ENCODE results near the gene IQSEC1. TPM values are rescaled to one million over a fixed set of nuclear protein-coding genes. Genes with fewer than 3 reads are reported as not detected.

IQSEC1 gene
- polyA plus RNA-seq, 1 donor (not counting 4 experiments of a cell fraction or from before 2014, with no cell fraction given): 2.8 TPM

- dilution Hi-C loops (cut with MboI; ENCODE audit: extremely low pct_ligation_motif_present, low sequenced_read_pairs): no loop called here
- no peaks in the 10 kb centered on the region for H3K36me3 ChIP-seq (ENCODE audit: control insufficient read depth in 2 of 2, extremely low read depth in 1 of 2, insufficient read depth in 2 of 2, low read length in 2 of 2)
- H3K27me3 ChIP-seq (ENCODE audit: control insufficient read depth, extremely low read depth, insufficient read depth, low read length): peaks cover 18% of the 10 kb centered on the region
- H3K4me1 ChIP-seq (ENCODE audit: control insufficient read depth, extremely low read depth, insufficient read depth, low read length): no peaks in the 10 kb centered on the region
- TF ChIP-seq CTCF (optimal IDR thresholded peaks at IDR 0.05 in 1 of 3, IDR thresholded peaks at IDR 0.05 in 1 of 3, conservative IDR thresholded peaks at IDR 0.05 in 1 of 3; ENCODE audit: extremely low read depth in 1 of 3, insufficient read depth in 2 of 3, low read length in 3 of 3) (no peak), EZH2 (IDR thresholded peaks at IDR 0.05; ENCODE audit: low read length) (no peak)
- no peak overlapping the region for H2AFZ ChIP-seq (ENCODE audit: control insufficient read depth, low read length)
- H3K9me3 ChIP-seq (ENCODE audit: control insufficient read depth, low read depth, low read length): no peaks in the 10 kb centered on the region
- no peaks in the 10 kb centered on the region for H4K20me1 ChIP-seq (ENCODE audit: control insufficient read depth, extremely low read depth, insufficient read depth, low read length)
- no peaks in the 10 kb centered on the region for H3K9me1 ChIP-seq (ENCODE audit: control insufficient read depth, extremely low read depth, insufficient read depth, low read length)
- H3K27ac ChIP-seq (ENCODE audit: control insufficient read depth, insufficient read depth, low read length): no peak overlapping the region
- no peak for FAIRE-seq
- H3K9ac ChIP-seq (ENCODE audit: control insufficient read depth, extremely low read depth, insufficient read depth, low read length): no peak overlapping the region
- no peak overlapping the region for H3K4me2 ChIP-seq (ENCODE audit: control insufficient read depth, extremely low read depth, insufficient read depth, low read depth, low read length)
- H3K79me2 ChIP-seq (ENCODE audit: control insufficient read depth, insufficient read depth, low read length): no peaks in the 10 kb centered on the region
- H3K4me3 ChIP-seq (ENCODE audit: control insufficient read depth in 2 of 3, extremely low read depth in 1 of 3, insufficient read depth in 2 of 3, low read depth in 1 of 3, low read length in 3 of 3): no peak overlapping the region
- no peak for DNase-seq (ENCODE audit: low read depth, low spot score)
Measured at GRCh38 chr3:13115576-13115910, 42.3 kb upstream of the IQSEC1 start.

- Histone ChIP-seq H3K27ac (ENCODE audit: control insufficient read depth, insufficient read depth, low read length) (no peak overlapping the region), H3K36me3 (ENCODE audit: control insufficient read depth in 2 of 2, extremely low read depth in 1 of 2, insufficient read depth in 2 of 2, low read length in 2 of 2) (no peaks in the 10 kb centered on the region), H4K20me1 (ENCODE audit: control insufficient read depth, extremely low read depth, insufficient read depth, low read length) (no peaks in the 10 kb centered on the region), H3K27me3 (ENCODE audit: control insufficient read depth, extremely low read depth, insufficient read depth, low read length) (peaks cover 13% of the 10 kb centered on the region), H2AFZ (ENCODE audit: control insufficient read depth, low read length) (no peak overlapping the region), H3K4me2 (ENCODE audit: control insufficient read depth, extremely low read depth, insufficient read depth, low read depth, low read length) (no peak overlapping the region), H3K9me1 (ENCODE audit: control insufficient read depth, extremely low read depth, insufficient read depth, low read length) (no peaks in the 10 kb centered on the region), H3K9me3 (ENCODE audit: control insufficient read depth, low read depth, low read length) (no peaks in the 10 kb centered on the region), H3K4me1 (ENCODE audit: control insufficient read depth, extremely low read depth, insufficient read depth, low read length) (no peaks in the 10 kb centered on the region), H3K4me3 (ENCODE audit: control insufficient read depth in 2 of 3, extremely low read depth in 1 of 3, insufficient read depth in 2 of 3, low read depth in 1 of 3, low read length in 3 of 3) (no peak overlapping the region), H3K9ac (ENCODE audit: control insufficient read depth, extremely low read depth, insufficient read depth, low read length) (no peak overlapping the region), H3K79me2 (ENCODE audit: control insufficient read depth, insufficient read depth, low read length) (no peaks in the 10 kb centered on the region)
- FAIRE-seq (no peak), DNase-seq (ENCODE audit: low read depth, low spot score) (no peak)
- dilution Hi-C loops (cut with MboI; ENCODE audit: extremely low pct_ligation_motif_present, low sequenced_read_pairs): no loop called here
- no peak for TF ChIP-seq CTCF (optimal IDR thresholded peaks at IDR 0.05 in 1 of 3, IDR thresholded peaks at IDR 0.05 in 1 of 3, conservative IDR thresholded peaks at IDR 0.05 in 1 of 3; ENCODE audit: extremely low read depth in 1 of 3, insufficient read depth in 2 of 3, low read length in 3 of 3)
- TF ChIP-seq EZH2 (IDR thresholded peaks at IDR 0.05; ENCODE audit: low read length): no peak
Measured at GRCh38 chr3:13114811-13115575, 41.8 kb upstream of the IQSEC1 start.
